ENCODE results near the gene TEX55.
"Not testable (repeated sequence)": the region's sequence is repeated elsewhere in the genome, so short reads cannot be mapped to it uniquely, and the experiment has no call there.

The TEX55 gene

GRCh38 chr3:119161240-119161639 is 15.3 kb downstream of the TEX55 start:
- no peak for DNase-seq

- not testable (repeated sequence) for DNase-seq
These were observed 18.8 kb downstream of the TEX55 start for GRCh38 chr3:119164745-119165144.

- no peak for DNase-seq
These were observed 24.9 kb downstream of the TEX55 start for GRCh38 chr3:119170821-119171220.

GRCh38 chr3:119173325-119173724 is 27.4 kb downstream of the TEX55 start, which contains the start of gene UPK1B:
Gene UPK1B, plus strand, starts transcription at chr3:119173598. Its CDS starts 13,144 bp downstream, at chr3:119186742.
- no peak for DNase-seq

- DNase-seq: no peak
These were observed 30.1 kb downstream of the TEX55 start for GRCh38 chr3:119175872-119176756.

- DNase-seq: no peak
These were observed 30.8 kb downstream of the TEX55 start for GRCh38 chr3:119176778-119177177.

GRCh38 chr3:119177321-119177720 is 31.4 kb downstream of the TEX55 start:
- DNase-seq: no peak

- no peak for DNase-seq
These were observed 35.8 kb downstream of the TEX55 start for GRCh38 chr3:119181765-119182164.

- no peak for DNase-seq
These were observed 38.1 kb downstream of the TEX55 start for GRCh38 chr3:119184111-119184510.

GRCh38 chr3:119184796-119185570 is 39.0 kb downstream of the TEX55 start:
- no peak for DNase-seq

- DNase-seq: no peak
These were observed 41.3 kb downstream of the TEX55 start for GRCh38 chr3:119187266-119187665.

GRCh38 chr3:119191800-119192199 is 45.8 kb downstream of the TEX55 start:
- DNase-seq: no peak

- DNase-seq: no peak
These were observed 48.5 kb downstream of the TEX55 start for GRCh38 chr3:119194237-119195150.

GRCh38 chr3:119195151-119195476 is 49.1 kb downstream of the TEX55 start:
- DNase-seq: no peak

GRCh38 chr3:119195911-119196310 is 49.9 kb downstream of the TEX55 start:
- DNase-seq: no peak
